ENCODE results near the gene RIBC1. TPM values are rescaled to one million over a fixed set of nuclear protein-coding genes. Genes with fewer than 3 reads are reported as not detected.

RIBC1 gene
- total and polyA plus RNA-seq, 9 of the 15 experiments (the other 6 are each of a cell fraction or from before 2014, with no cell fraction given), result 0.07 to 0.51 (median 0.44) TPM

DNA sequence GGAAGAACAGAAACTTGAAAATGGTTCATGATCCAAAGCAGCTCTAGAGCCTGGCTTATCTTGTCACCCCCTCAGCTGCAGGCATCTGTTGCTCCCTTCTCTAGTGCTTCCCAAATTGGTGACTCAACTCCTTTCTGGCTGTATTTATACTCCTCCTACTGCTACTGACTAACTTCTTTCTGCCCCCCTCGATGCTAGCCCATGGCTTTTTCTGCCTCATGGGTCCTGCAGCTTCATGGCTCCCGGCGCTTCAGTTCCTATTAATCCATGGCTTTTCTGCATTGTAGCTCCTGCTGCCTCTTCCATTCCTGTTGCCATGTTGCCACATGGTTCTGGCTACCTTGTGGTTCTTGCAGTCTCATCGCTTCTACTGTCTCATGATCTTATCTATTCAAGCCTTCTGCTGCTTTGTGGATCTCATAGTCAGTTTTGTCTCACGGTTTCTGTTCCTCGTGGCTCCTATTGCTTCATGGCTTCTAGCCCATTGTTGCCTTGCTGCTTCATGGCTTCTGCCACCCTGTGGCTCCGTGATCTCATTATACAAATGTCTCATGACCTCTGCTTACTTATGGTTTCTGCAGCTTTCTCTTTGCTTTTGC, 48.4 kb upstream of the RIBC1 start (continued):
- TF ChIP-seq ZNF778 (CRISPR knock-in tag; IDR thresholded peaks at IDR 0.05) (no peak), ZNF644 (tag; IDR thresholded peaks at IDR 0.05; ENCODE audit: low read depth) (no peak), ZBTB1 (CRISPR knock-in tag; IDR thresholded peaks at IDR 0.05; ENCODE audit: borderline replicate concordance, low read depth) (no peak), TRIM25 (IDR thresholded peaks at IDR 0.05; ENCODE audit: borderline replicate concordance) (no peak), HDAC8 (tag; IDR thresholded peaks at IDR 0.05) (no peak), ZNF518B (CRISPR knock-in tag; IDR thresholded peaks at IDR 0.05) (no peak), JUND (IDR thresholded peaks at IDR 0.05; ENCODE audit: borderline replicate concordance, low read depth, low read length) (peak; percentile 25; the same call in 1 of the 2 replicates), JUND (tag; IDR thresholded peaks at IDR 0.05; ENCODE audit: borderline replicate concordance, low read depth, low read length) (peak; percentile 74; the same call in 2 of the 3 replicates), ZNF232 (CRISPR knock-in tag; IDR thresholded peaks at IDR 0.05) (no peak), ATF1 (CRISPR knock-in tag; IDR thresholded peaks at IDR 0.05) (no peak), ATF1 (tag; IDR thresholded peaks at IDR 0.05) (no peak; the same call in 1 of the 2 replicates), CBX2 (IDR thresholded peaks at IDR 0.05; ENCODE audit: insufficient read depth, low read length, poor library complexity, severe bottlenecking) (no peak), CREB1 (IDR thresholded peaks at IDR 0.05) (no peak), CREB1 (CRISPR knock-in tag; IDR thresholded peaks at IDR 0.05) (no peak), SNRNP70 (optimal IDR thresholded peaks at IDR 0.05; ENCODE audit: low read depth, low read length) (no peak), FUS (optimal IDR thresholded peaks at IDR 0.05; ENCODE audit: low read depth, low read length) (no peak), ZNF134 (CRISPR knock-in tag; conservative IDR thresholded peaks at IDR 0.05) (no peak), ETS1 (conservative IDR thresholded peaks at IDR 0.05; ENCODE audit: control insufficient read depth, low read depth, low read length) (no peak)
- TF ChIP-seq, protein P1, sequence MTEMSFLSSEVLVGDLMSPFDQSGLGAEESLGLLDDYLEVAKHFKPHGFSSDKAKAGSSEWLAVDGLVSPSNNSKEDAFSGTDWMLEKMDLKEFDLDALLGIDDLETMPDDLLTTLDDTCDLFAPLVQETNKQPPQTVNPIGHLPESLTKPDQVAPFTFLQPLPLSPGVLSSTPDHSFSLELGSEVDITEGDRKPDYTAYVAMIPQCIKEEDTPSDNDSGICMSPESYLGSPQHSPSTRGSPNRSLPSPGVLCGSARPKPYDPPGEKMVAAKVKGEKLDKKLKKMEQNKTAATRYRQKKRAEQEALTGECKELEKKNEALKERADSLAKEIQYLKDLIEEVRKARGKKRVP (CRISPR knock-in tag; IDR thresholded peaks at IDR 0.05), result no peak
- TF ChIP-seq, protein P2, sequence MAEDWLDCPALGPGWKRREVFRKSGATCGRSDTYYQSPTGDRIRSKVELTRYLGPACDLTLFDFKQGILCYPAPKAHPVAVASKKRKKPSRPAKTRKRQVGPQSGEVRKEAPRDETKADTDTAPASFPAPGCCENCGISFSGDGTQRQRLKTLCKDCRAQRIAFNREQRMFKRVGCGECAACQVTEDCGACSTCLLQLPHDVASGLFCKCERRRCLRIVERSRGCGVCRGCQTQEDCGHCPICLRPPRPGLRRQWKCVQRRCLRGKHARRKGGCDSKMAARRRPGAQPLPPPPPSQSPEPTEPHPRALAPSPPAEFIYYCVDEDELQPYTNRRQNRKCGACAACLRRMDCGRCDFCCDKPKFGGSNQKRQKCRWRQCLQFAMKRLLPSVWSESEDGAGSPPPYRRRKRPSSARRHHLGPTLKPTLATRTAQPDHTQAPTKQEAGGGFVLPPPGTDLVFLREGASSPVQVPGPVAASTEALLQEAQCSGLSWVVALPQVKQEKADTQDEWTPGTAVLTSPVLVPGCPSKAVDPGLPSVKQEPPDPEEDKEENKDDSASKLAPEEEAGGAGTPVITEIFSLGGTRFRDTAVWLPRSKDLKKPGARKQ (CRISPR knock-in tag; IDR thresholded peaks at IDR 0.05), result no peak
